Neural cell (in vitro differentiated cells): ENCODE results near the gene GOLGA3. TPM values are rescaled to one million over a fixed set of nuclear protein-coding genes. Genes with fewer than 3 reads are reported as not detected.

Source experiments
- H2AFZ ChIP-seq: fragments of 200-600, 300-800 bp; sonication (generic), shearing (Covaris generic); 2 replicates; pipeline ENCODE4 v1.6.0; 2014; ENCODE audit warnings: low read depth, mild to moderate bottlenecking, antibody characterized with exemption, low read length, moderate library complexity
- H3F3A ChIP-seq: fragments of 200-600 bp; shearing (Covaris generic); 2 replicates; pipeline ENCODE4 v1.6.1; 2016; ENCODE audit warnings: mild to moderate bottlenecking, moderate library complexity, mixed read lengths, antibody characterized with exemption, low read length; ENCODE audit not compliant: insufficient read depth, poor library complexity, severe bottlenecking
- H3K27ac ChIP-seq: fragments of 200-600, 300-800 bp; sonication (generic), shearing (Covaris generic); 2 replicates; pipeline ENCODE4 v1.5.1; 2014; ENCODE audit warnings: mild to moderate bottlenecking, low read length, moderate library complexity
- H3K27me3 ChIP-seq: fragments of 300-800, 200-600 bp; sonication (generic), shearing (Covaris generic); 2 replicates; pipeline ENCODE4 v1.6.0; 2014; ENCODE audit warnings: mild to moderate bottlenecking, low read depth, low read length, moderate library complexity; ENCODE audit not compliant: insufficient read depth
- H3K36me3 ChIP-seq: fragments of 300-800, 200-600 bp; sonication (generic), shearing (Covaris generic); 2 replicates; pipeline ENCODE4 v1.5.1; 2014; ENCODE audit warnings: mild to moderate bottlenecking, antibody characterized with exemption, low read length, moderate library complexity; ENCODE audit not compliant: insufficient read depth
- H3K4me2 ChIP-seq: fragments of 300-800, 200-600 bp; sonication (generic), shearing (Covaris generic); 2 replicates; pipeline ENCODE4 v1.6.0; 2014; ENCODE audit warnings: mild to moderate bottlenecking, low read length
- H3K4me3 ChIP-seq: fragments of 300-800, 200-600 bp; sonication (generic), shearing (Covaris generic); 2 replicates; pipeline ENCODE4 v1.5.1; 2014; ENCODE audit warnings: mild to moderate bottlenecking, low read length, moderate library complexity
- H3K79me2 ChIP-seq: fragments of 200-600 bp; shearing (Covaris generic); replicated peaks from 2 replicates; pipeline ENCODE4 v1.6.0; 2014; ENCODE audit warnings: mild to moderate bottlenecking, low read length, moderate library complexity; ENCODE audit not compliant: insufficient read depth
- H3K9ac ChIP-seq: fragments of 300-800, 200-600 bp; sonication (generic), shearing (Covaris generic); 2 replicates; pipeline ENCODE4 v1.6.1; 2016; ENCODE audit warnings: mild to moderate bottlenecking, low read length, mixed read lengths
- H3K9me2 ChIP-seq: fragments of 200-600 bp; shearing (Covaris generic); 2 replicates; pipeline ENCODE4 v1.6.1; 2016; ENCODE audit warnings: mild to moderate bottlenecking, low read length, mixed read lengths; ENCODE audit not compliant: insufficient read depth
- H3K9me3 ChIP-seq: fragments of 200-600, 300-800 bp; sonication (generic), shearing (Covaris generic); 2 replicates; pipeline ENCODE4 v1.6.1; 2016; ENCODE audit warnings: mild to moderate bottlenecking, mixed run types, low read length, moderate library complexity, mixed read lengths
- H4K20me1 ChIP-seq: fragments of 200-600 bp; shearing (Covaris generic); 2 replicates; pipeline ENCODE4 v1.6.1; 2016; ENCODE audit warnings: mild to moderate bottlenecking, mixed run types; ENCODE audit not compliant: insufficient read depth
- EP300 ChIP-seq: fragments of 450-650 bp; conservative IDR thresholded peaks from 2 replicates; pipeline ENCODE4 v1.6.1; 2014; ENCODE audit warnings: antibody characterized with exemption, mild to moderate bottlenecking, moderate library complexity; ENCODE audit not compliant: poor library complexity, severe bottlenecking
- EZH2 ChIP-seq: fragments of 200-600, 300-800 bp; shearing (Covaris generic), sonication (generic); IDR thresholded peaks from 2 replicates; pipeline ENCODE4 v1.6.1; 2014; ENCODE audit warnings: antibody characterized with exemption, low read length, borderline replicate concordance, mild to moderate bottlenecking; ENCODE audit not compliant: insufficient read depth, poor library complexity, severe bottlenecking
- MXI1 ChIP-seq: fragments of 450-650 bp; conservative IDR thresholded peaks from 2 replicates; pipeline ENCODE4 v1.6.1; 2014; ENCODE audit warnings: antibody characterized with exemption, mild to moderate bottlenecking; ENCODE audit not compliant: poor library complexity, severe bottlenecking
- POLR2AphosphoS5 ChIP-seq: IDR thresholded peaks from 2 replicates; pipeline ENCODE4 v1.6.1; 2012
- RAD21 ChIP-seq: fragments of 450-650 bp; conservative IDR thresholded peaks from 2 replicates; pipeline ENCODE4 v1.6.1; 2014; ENCODE audit warnings: antibody characterized with exemption, mild to moderate bottlenecking, moderate library complexity
- SMC3 ChIP-seq: fragments of 450-650 bp; conservative IDR thresholded peaks from 2 replicates; pipeline ENCODE4 v1.6.1; 2014; ENCODE audit warnings: antibody characterized with exemption, mild to moderate bottlenecking, moderate library complexity; ENCODE audit not compliant: poor library complexity
- TAF1 ChIP-seq: IDR thresholded peaks from 2 replicates; pipeline ENCODE4 v1.6.1; 2012; ENCODE audit warnings: low read depth
- polyA plus RNA-seq: library from polyadenylated mRNA; depleted of rRNA; stranded (reverse); fragments of >200 nt; gene quantifications from 2 replicates; pipeline ENCODE4 v1.2.3, GENCODE V29; 2014
- TF ChIP-seq, protein P1 (sequence below): IDR thresholded peaks from 2 replicates; pipeline ENCODE4 v1.6.1; 2012; ENCODE audit warnings: borderline replicate concordance
- TF ChIP-seq, protein P2 (sequence below): fragments of 450-650 bp; IDR thresholded peaks from 2 replicates; pipeline ENCODE4 v1.5.1; 2014; ENCODE audit warnings: antibody characterized with exemption, mild to moderate bottlenecking, moderate library complexity; ENCODE audit not compliant: poor library complexity, severe bottlenecking

The GOLGA3 gene
- polyA plus RNA-seq, 1 donor from 2014 or later = 16.7 TPM

- Histone ChIP-seq H3K9ac (no peak overlapping the region), H3K79me2 (no peaks in the 10 kb centered on the region), H3K4me2 (no peak overlapping the region), H3K4me3 (no peak overlapping the region), H3K27ac (no peak overlapping the region), H3K9me2 (no peaks in the 10 kb centered on the region), H3K27me3 (no peaks in the 10 kb centered on the region), H4K20me1 (no peaks in the 10 kb centered on the region), H2AFZ (no peak overlapping the region), H3K36me3 (peaks cover 6% of the 10 kb centered on the region), H3K9me3 (no peaks in the 10 kb centered on the region), H3F3A (no peaks in the 10 kb centered on the region)
- no peak for TF ChIP-seq RAD21
- no peak for TF ChIP-seq POLR2AphosphoS5
These were observed 80.8 kb downstream of the GOLGA3 start for GRCh38 chr12:132747896-132748295.

DNA sequence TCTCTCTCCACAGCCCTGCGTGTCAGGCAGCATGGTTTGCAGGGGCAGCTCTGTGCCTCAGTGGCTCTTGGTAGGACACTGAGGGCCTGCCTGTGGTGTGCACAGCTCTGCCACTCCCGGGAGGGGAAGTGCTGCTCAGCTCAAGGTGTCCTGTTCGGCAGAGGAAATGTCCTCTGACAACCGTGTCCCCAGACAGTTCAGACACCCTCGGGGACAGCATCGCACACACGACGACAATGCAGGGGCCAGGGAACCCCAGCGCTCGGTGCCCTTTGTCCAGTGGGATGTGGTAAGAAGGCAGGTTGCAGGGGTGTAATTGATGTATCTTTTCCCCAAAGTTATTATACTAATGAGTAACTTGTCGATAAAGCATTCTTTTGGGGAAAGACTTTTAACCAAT is 81.3 kb downstream of the GOLGA3 start:
- Histone ChIP-seq H3K27ac (no peak overlapping the region), H3K4me3 (no peak overlapping the region), H3K27me3 (no peaks in the 10 kb centered on the region), H3K9me2 (no peaks in the 10 kb centered on the region), H3K9me3 (no peaks in the 10 kb centered on the region), H2AFZ (no peak overlapping the region), H3K79me2 (no peaks in the 10 kb centered on the region), H4K20me1 (no peaks in the 10 kb centered on the region), H3K9ac (no peak overlapping the region), H3K36me3 (peaks cover 6% of the 10 kb centered on the region), H3F3A (no peaks in the 10 kb centered on the region), H3K4me2 (no peak overlapping the region)
- no peak for TF ChIP-seq TAF1
- TF ChIP-seq, protein P1, sequence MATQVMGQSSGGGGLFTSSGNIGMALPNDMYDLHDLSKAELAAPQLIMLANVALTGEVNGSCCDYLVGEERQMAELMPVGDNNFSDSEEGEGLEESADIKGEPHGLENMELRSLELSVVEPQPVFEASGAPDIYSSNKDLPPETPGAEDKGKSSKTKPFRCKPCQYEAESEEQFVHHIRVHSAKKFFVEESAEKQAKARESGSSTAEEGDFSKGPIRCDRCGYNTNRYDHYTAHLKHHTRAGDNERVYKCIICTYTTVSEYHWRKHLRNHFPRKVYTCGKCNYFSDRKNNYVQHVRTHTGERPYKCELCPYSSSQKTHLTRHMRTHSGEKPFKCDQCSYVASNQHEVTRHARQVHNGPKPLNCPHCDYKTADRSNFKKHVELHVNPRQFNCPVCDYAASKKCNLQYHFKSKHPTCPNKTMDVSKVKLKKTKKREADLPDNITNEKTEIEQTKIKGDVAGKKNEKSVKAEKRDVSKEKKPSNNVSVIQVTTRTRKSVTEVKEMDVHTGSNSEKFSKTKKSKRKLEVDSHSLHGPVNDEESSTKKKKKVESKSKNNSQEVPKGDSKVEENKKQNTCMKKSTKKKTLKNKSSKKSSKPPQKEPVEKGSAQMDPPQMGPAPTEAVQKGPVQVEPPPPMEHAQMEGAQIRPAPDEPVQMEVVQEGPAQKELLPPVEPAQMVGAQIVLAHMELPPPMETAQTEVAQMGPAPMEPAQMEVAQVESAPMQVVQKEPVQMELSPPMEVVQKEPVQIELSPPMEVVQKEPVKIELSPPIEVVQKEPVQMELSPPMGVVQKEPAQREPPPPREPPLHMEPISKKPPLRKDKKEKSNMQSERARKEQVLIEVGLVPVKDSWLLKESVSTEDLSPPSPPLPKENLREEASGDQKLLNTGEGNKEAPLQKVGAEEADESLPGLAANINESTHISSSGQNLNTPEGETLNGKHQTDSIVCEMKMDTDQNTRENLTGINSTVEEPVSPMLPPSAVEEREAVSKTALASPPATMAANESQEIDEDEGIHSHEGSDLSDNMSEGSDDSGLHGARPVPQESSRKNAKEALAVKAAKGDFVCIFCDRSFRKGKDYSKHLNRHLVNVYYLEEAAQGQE = no peak
- no peak for TF ChIP-seq POLR2AphosphoS5
- TF ChIP-seq EP300 = no peak
- TF ChIP-seq MXI1 = no peak
- TF ChIP-seq SMC3 = no peak
- no peak for TF ChIP-seq RAD21
- no peak for TF ChIP-seq EZH2
- TF ChIP-seq, protein P2, sequence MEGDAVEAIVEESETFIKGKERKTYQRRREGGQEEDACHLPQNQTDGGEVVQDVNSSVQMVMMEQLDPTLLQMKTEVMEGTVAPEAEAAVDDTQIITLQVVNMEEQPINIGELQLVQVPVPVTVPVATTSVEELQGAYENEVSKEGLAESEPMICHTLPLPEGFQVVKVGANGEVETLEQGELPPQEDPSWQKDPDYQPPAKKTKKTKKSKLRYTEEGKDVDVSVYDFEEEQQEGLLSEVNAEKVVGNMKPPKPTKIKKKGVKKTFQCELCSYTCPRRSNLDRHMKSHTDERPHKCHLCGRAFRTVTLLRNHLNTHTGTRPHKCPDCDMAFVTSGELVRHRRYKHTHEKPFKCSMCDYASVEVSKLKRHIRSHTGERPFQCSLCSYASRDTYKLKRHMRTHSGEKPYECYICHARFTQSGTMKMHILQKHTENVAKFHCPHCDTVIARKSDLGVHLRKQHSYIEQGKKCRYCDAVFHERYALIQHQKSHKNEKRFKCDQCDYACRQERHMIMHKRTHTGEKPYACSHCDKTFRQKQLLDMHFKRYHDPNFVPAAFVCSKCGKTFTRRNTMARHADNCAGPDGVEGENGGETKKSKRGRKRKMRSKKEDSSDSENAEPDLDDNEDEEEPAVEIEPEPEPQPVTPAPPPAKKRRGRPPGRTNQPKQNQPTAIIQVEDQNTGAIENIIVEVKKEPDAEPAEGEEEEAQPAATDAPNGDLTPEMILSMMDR = no peak

- H3K27me3 ChIP-seq = no peaks in the 10 kb centered on the region
- H4K20me1 ChIP-seq = no peaks in the 10 kb centered on the region
- H3K9me2 ChIP-seq = no peaks in the 10 kb centered on the region
- no peak overlapping the region for H3K4me3 ChIP-seq
- no peaks in the 10 kb centered on the region for H3F3A ChIP-seq
- H3K36me3 ChIP-seq = peaks cover 6% of the 10 kb centered on the region
- H3K9ac ChIP-seq = no peak overlapping the region
- no peaks in the 10 kb centered on the region for H3K79me2 ChIP-seq
- H3K27ac ChIP-seq = no peak overlapping the region
- no peak for TF ChIP-seq SMC3
- no peak for TF ChIP-seq RAD21
- no peak for TF ChIP-seq EP300
- TF ChIP-seq EZH2 = no peak
- TF ChIP-seq TAF1 = no peak
- TF ChIP-seq MXI1 = no peak
- TF ChIP-seq, protein P1 = no peak
- TF ChIP-seq, protein P2 = no peak
- TF ChIP-seq POLR2AphosphoS5 = no peak
- no peak overlapping the region for H3K4me2 ChIP-seq
- no peaks in the 10 kb centered on the region for H3K9me3 ChIP-seq
- H2AFZ ChIP-seq = no peak overlapping the region
These were observed 82.1 kb downstream of the GOLGA3 start for GRCh38 chr12:132746613-132747012.
